Stimulated activated CD8-positive, alpha-beta memory T cell treated with anti-CD3 and anti-CD28 coated beads, Interleukin-15, amount 100 ng/mL, for 24 hours (primary cell): ENCODE data around the gene FKBP9.
"Not testable (repeated sequence)": the region's sequence is repeated elsewhere in the genome, so short reads cannot be mapped to it uniquely, and the experiment has no call there.

Experiments used
- DNase-seq: peaks from one replicate; pipeline ENCODE4 v3.0.0-alpha.2; 2020; ENCODE audit warnings: low read depth

The FKBP9 gene

DNA sequence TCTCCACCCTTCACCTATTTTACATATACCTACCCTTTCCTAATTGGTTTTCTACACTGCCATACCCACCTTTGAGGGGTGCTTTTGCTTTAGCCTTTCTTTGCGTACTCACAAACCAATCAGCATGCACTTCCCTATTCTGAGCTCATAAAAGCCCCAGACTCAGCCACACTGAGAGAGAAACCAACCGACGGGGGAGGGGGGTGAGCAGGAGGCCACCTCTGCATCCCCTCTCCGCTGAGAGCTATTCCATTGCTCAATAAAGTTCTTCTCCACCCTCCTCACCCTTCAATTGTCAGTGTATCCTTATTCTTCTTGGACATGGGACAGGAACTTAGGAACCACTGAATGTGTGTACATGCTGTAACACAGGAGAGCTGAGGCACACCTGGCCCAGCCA, 9.0 kb upstream of the FKBP9 start:
- DNase-seq: no peak

DNA sequence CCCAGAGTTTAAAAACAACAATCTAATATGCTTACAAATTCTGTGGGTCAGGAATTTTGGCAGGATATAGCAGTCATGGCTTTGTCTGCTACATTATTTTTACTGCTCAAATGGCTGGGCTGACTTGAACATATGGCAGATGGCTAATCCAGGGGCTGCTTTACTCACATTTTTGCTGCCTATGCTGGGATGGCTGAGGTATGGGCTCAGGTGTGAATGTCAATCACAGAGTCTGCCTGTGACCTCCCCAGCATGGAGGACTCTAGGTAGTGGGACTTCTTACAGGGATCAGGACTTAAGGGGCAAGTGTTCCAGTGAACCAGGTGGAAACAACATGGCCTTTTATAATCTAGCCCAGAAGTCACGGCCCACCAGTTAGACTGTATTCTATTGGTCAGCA, 4.4 kb upstream of the FKBP9 start:
- no peak for DNase-seq

DNA sequence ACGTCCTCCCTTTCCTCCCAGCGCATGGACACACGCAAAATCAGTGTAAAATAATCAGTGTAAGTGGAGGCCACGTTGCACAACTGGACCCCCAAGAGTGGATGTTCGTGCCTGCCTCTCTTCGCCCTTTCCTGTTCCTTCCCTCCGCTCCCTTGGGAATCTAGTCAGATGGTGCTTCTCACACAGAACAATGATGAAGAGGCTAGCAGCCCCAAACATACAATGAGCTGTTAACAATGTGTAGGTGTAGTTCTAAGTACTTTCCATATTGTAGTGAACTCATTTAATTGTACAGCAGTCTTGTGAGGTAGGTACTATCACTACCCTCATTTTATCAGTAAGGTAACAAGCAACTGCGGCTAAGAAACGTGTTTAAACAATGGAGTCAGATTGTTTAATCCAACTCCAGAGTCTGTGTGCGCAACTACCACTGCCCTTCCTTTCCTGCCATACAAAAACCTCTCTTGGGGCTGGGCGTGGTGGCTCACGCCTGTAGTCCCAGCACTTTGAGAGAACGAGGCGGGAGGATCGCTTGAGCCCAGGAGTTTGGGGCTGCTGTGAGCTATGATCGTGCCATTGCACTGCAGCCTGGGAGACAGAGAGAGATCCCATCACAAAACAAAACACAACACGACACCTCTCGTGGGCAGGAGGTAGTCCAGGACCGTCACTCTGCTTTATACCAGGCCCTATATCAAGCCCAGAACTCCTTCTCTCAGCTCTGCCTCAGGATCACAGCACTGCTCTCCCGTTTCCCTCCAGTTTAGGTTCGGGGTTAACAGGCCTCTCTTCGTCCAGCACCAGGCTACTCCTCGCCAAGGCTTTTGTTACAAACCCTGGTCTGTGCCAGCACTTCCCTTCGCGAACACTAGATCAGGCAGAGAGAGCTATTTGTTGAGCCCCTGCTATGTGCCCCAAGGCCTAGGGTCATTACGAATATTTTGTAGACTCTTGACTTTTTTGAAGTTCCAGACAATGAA, 1.1 kb downstream of the FKBP9 start:
- DNase-seq: no peak

DNA sequence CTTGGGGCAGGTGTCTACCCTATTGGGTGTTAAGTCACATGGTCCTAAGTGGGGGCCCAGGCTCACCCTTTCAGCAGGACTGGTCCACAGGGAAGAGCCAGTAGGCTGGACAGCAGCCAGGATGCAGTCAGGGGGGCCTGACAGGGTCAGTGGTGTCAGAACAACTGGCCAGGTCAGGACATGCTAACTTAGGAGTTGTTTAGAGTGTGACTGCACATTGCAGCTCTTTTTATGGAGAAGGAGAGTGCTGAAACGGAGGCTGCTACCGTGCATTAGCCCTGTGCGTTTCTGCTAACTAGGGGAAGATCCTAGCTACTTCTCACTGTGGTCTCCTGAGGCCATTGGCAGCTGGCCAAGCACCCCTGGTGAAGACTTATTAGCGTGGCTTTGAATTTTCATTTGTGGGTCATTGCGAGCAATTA, 6.7 kb downstream of the FKBP9 start:
- DNase-seq: not testable (repeated sequence)

DNA sequence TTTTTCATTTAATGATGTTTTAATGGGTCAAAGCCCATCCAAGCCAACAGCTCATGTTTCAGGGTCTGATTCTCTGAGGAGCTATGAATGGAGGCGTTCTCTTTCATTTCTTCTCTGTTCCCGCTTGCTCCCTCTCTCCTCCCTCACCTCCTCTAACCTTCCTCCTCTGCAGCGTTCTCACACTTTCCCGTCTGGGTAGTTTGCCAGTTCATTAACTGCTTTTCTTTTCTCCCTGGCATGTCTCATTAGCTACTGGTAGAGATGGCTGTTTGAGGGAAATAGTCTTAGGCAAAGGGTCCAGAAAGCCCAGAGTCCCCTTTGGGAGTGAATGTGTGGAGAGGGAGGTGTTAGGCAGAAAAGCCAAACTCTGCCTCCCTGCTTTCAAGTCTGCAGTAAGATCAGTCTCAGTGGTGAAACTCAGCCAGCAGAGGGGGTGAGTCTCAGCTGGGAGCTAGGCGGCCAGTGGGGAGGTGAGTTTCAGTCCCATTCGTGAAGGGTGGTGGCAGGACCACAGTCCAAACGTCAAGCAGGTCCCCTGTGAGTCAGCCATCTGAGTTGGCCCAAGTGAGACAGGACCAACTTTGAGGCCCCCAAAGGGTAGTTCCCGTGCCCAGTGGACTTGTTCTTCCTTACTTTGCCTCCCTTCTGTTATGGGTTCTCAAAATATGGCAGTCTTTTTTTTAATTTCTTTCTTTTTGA, 7.4 kb downstream of the FKBP9 start:
- DNase-seq: not testable (repeated sequence)

DNA sequence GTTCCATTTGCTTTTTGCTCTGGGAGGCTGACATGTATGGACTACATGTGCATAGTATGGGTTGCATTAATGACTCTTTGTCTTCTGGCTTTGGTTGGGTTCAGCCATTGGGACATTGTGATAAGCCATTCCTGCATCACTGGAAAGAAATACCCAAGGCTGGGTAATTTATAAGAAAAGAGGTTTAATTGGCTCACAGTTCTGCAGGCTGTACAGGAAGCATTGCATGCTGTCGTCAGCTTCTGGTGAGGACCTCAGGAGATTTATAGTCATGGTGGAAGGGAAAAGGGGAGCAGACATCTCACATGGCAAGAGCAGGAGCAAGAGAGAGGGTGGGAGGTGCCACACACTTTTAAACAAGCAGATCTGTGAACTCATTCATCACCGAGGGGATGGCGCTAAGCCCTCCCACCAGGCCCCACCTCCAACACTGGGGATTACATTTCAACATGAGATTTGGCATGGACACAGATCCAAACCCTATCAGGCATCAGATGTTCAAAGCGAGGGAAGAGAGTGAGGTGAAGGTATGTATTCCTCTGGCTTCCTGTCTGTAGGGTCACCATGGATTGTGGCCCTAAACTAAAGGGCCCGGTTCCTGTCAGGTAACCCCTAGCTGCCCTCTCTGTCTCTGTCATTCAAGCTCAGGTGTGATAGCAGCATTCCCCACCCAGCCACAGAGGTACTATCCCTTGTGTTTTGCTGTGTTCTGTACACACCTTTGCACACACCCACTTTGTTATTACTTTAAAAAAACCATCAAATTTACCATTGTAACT, 9.4 kb downstream of the FKBP9 start:
- DNase-seq: not testable (repeated sequence)

DNA sequence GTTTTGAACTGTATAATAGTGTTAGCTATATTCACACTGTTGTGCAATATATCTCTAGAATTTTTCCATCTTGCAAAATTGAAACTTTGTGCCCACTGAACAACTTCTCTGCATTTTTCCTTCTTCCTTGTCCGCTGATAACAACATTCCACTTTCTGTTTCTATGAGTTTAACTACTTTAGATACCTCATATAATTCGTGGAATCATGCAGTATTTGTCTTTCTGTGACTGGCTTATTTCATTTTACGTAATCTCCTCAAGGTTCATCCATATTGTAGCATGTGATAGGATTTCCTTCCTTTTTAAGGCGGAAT, 10.0 kb downstream of the FKBP9 start:
- not testable (repeated sequence) for DNase-seq

DNA sequence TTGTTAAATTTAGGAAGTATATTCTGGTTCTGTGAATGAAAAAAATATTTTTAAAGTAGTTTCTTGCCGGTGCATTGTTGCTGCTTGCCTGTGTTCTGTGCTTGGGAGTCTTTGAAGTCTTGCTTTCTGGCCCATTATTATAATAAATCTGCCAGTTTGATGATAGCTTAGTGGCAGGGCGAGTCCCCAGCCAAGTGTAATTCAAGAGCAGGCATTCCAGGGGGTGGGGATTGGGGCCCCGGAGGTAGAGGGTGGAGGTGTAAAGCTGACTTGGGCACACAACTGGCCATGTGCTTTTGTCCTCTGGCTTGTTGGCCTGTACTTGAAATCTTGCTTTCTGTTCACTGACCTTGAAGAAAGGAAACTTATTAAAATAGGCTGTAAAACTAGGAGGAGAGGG, 14.7 kb downstream of the FKBP9 start:
- not testable (repeated sequence) for DNase-seq

DNA sequence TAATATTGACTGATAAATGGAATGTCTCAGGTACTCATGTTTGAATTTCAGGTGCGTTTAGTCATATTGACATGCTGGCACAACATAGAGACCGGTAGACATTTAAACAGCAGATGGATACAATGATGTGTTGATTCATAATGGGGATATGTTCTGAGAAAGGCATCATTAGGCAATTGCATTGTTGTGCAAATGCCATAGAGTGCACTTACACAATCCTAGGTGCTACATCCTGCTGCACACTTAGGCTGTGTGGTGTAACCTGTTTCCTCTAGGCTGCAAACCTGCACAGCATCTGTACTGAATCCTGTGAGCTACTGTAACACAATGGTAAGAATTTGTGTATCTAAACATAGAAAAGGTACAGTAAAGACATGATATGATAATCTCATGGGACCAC, 19.9 kb downstream of the FKBP9 start:
- not testable (repeated sequence) for DNase-seq

DNA sequence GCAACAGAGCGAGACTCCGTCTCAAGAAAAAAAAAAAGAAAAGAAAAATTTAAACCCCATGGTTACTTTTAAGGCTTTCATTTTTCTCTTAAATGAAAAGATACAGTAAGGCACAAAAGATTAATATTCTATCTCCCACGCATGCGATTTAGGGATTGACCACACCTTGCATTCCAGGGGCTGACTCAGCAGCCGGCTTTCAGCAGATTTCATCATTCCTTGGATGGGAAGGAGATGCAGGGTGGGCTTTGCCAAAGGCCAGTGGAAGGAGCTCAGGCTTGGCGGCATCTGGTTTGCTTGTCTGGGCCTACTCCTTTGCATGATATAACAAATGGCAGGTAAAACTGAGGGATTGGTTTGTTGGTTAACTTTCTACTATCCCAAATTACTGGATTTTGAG, 22.0 kb downstream of the FKBP9 start:
- not testable (repeated sequence) for DNase-seq

DNA sequence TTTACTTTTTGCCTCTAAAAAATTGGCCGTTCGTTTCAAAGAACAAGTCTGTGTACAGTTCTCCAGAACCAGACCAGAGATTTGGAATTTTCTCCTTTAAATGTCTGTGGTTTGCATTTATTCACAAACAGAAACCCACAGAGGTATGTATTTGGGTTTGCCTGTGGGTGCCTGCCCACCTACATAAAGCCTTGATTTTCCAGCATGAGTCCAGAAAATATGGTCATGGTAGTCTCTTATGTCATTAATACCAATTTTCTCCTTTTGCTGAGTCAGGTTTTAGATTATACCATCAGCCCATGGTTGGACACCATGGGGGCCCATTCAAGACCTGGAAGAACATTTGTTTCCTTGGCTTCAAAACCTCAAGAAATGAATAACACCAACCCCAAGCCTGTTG, 22.7 kb downstream of the FKBP9 start:
- not testable (repeated sequence) for DNase-seq

DNA sequence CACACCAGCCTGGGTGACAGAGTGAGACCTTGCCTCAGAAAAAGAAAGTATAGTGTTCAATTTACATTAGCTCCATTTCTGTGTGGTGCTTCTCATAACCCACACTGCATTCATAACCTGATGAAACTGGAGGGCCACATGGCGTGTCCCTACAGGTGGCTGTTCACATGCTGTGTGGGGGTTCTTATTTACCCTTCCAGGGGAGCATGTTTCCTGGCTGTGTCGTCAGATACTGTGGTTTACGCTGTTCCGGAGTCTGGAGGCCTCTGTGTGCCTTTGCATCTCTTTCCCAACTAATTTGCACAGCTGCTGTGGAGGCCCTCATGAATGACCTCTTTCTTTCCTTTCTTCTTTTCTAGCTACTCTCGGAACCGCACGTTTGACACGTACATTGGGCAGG, 30.9 kb downstream of the FKBP9 start:
- DNase-seq: not testable (repeated sequence)

DNA sequence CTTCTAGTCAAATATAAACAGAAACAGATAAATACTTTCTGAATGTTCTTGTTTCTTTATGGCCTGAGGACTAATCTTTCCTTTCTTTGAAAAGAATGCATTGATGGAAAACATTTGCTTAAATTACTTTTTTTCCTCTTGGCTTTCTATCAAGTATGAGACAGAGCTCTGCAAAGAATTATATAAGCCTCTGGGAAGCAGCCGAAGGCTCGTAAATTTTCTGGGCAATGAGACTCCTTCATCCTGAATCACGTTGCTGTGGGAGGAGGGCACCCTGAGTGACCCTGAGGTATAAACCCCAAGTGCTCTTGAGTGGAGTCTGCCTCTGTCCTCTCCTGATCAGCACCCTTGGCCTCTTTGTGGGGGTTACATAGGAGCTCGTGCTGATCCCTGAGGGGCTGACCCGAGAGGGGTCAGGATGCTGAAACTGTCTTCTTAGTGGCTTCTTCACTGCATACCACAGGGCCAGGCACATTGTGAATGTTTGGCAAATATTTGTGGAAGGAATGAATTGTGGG, 33.9 kb downstream of the FKBP9 start:
- not testable (repeated sequence) for DNase-seq

DNA sequence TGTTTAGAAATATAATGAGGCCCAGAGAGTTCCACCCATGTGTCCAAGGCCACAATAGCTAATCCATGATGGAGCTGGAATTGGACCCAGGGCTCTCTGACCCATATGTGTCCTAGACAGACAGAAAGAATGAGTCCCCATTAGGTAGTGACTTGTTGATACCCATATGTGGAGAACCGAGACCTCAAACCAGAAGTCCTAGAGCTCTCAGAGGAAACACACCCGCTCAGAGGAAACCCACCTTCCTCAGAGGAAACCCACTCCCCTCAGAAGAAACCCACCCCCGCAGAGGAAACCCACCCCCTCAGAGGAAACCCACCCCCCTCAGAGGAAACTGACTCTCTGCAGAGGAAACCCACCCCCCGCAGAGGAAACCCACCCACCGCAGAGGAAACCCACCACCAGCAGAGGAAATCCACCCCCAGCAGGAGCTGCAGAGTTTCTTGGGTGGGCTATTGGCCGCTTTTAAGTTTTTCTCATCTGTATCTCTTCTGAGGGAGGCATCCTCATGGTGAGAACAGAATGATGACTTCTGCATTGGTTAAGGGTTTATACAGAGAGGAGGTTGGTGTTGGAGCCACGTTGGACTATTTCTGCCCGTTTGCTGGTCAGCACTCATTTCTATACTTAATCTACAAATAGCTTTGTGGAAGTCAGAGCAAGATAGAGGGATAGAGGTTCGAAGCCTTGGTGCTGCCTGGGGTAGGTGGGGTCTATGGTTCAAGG, 34.9 kb downstream of the FKBP9 start:
- DNase-seq: not testable (repeated sequence)

DNA sequence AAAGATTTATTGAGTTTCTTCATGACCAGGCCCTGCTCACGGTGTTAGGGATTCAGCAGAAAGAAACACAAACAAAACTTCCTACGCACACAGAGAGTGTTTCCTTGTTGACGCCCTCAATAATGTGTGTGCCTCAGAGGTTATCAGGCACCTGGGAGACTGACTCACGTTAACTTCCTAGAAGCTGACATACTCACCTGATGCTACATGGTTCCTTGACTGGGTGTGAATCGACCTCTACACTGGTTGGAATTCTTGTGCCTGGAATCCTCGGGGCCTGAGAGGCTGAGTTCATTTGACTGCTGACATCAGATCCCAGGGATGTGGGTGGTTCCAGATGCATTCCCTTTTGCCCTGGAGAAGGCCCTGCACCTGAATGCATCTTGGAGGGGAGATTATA, 35.5 kb downstream of the FKBP9 start:
- DNase-seq: not testable (repeated sequence)

DNA sequence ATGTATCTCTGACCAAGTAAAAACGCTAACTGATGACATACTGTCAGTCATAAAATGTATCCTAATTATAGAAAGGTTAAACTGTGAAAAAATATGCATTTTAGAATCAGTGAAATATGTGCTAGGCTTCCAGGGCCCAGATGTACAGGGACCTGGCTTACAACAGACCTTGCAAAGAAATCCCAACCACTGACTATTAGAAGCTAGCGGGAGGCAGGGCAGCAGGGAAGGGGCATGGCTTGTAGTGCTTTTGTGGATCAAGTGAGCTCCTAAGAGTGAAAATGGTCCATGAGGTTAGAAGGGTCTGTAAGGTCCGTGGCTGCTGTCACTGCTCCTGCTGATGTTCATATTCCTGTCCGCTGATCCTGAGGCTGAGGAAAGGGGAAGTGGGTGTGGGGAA, 40.7 kb downstream of the FKBP9 start:
- DNase-seq: not testable (repeated sequence)

DNA sequence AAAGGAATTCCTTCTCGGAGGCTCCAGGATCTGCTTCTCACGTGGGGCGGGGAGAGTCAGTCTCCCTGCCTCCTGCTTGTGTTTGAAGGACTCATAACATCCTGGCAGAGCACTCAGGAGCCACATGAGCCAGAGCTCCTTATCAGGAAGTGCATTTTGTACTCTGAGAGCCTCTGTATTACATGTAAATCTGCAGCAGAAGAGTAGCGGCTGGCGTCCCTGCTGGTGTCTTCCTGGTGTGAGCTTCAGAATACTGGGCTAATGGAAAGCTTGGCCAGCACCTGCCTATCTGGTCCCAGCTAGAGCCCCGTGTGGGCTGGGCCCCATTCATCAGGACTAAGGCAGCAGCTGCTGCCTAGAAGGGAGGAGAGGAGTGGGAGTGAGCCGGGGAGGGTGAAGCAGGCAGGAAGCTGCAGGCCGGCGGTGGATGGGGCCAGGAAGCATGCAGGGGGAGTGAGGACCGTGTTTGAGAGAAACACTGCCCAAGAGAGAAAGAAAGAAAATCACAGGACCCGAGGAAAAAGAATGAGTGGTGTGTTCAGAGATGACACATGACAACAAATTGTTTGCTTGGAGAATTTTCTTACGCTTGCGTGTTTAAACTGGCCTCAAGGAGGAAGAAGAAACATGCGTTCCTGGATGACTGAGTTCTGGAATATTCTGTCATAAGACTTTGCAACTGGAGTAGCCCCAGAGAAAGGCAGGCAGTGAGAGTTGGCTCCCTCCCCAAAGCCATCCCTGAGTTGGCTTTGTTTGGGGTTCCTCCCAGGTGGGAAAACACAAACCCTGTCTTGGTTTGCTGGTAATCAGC, 41.3 kb downstream of the FKBP9 start:
- DNase-seq: not testable (repeated sequence)

DNA sequence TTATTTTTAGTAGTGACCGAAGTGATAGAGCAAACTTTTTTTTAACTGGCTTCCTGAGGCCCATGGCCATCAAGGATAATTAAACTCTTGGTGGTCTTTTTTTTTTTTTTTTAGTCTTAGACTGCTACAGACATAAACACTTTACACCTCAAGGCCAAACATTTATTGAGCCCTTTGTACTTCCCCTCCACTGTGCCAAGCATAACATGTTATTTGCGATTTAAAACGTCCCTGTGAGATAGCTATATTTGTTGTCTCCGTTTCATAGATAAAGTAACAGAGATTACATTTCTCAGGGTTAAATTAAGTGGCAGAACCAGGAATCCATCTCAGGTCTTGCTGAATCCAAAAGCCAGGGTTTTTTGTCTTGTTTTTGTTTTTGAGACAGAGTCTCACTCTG, 42.1 kb downstream of the FKBP9 start:
- DNase-seq: not testable (repeated sequence)

DNA sequence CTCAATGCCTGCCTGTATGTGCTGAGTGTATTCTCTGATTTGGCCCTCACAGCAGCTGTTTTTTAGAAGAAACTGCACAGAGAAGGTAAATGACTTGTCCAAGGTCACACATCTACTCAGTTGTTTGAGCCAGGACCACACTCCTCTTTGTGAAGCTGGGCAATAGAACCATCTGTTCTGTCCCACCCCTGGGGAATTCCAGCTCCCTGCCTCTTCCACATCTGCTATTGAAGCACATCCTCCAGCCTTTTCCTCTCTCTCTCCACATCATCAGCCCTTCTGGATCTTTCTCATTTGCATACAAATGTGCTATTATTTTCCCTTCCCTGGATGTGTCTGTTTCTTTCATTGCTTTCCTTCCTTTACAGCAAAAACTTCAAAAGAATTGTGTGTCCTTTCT, 45.9 kb downstream of the FKBP9 start:
- DNase-seq: not testable (repeated sequence)

DNA sequence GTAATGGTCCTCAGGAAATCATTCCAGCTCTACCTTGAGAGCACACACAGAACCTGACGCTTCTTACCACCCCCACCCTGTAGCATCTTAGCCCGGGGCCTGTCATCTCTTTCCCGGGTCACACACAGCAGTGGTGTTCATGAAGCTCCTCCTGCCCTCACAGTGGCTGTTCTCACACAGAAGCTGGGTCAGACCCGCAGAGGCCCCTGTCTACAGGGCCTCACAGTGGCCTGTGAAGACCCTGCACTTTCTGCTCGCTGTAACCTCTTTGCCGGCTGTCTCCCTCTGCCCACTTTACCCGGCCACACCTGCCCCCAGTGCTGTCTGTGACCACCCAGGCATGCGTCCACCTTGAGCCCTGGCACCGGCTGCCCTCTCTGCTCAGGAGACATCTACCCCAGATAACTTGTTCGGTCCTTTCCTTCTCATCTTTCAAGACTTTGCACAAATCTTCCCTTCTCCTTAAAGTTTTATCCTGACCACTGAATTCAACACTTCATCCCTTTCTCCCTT, 46.9 kb downstream of the FKBP9 start:
- DNase-seq: not testable (repeated sequence)
